ENCODE measurements around the gene ADIPOQ.
"Not testable (repeated sequence)": the region's sequence is repeated elsewhere in the genome, so short reads cannot be mapped to it uniquely, and the experiment has no call there.

The ADIPOQ gene

GRCh38 chr3:186826410-186826975 lies 16.0 kb upstream of the ADIPOQ start:
- in situ Hi-C loops (cut with MboI; ENCODE audit: low sequenced_read_pairs), result no loop called here

- in situ Hi-C loops (cut with MboI; ENCODE audit: low sequenced_read_pairs), result no loop called here
Observed at GRCh38 chr3:186826976-186827857, 15.3 kb upstream of the ADIPOQ start.

GRCh38 chr3:186828340-186828739 lies 14.2 kb upstream of the ADIPOQ start:
- in situ Hi-C loops (cut with MboI; ENCODE audit: low sequenced_read_pairs), result no loop called here

- in situ Hi-C loops (cut with MboI; ENCODE audit: low sequenced_read_pairs), result no loop called here
Observed at GRCh38 chr3:186831798-186832197, 10.7 kb upstream of the ADIPOQ start.

- in situ Hi-C loops (cut with MboI; ENCODE audit: low sequenced_read_pairs), result no loop called here
Observed at GRCh38 chr3:186832276-186832675, 10.2 kb upstream of the ADIPOQ start.

- in situ Hi-C loops (cut with MboI; ENCODE audit: low sequenced_read_pairs), result no loop called here
Observed at GRCh38 chr3:186839874-186840641, 2.5 kb upstream of the ADIPOQ start.

GRCh38 chr3:186841620-186842019 lies 890 bp upstream of the ADIPOQ start:
- in situ Hi-C loops (cut with MboI; ENCODE audit: low sequenced_read_pairs), result no loop called here

- in situ Hi-C loops (cut with MboI; ENCODE audit: low sequenced_read_pairs), result no loop called here
Observed at GRCh38 chr3:186843039-186843432, 526 bp downstream of the ADIPOQ start.

- in situ Hi-C loops (cut with MboI; ENCODE audit: low sequenced_read_pairs), result no loop called here
Observed at GRCh38 chr3:186844908-186845307, 2.4 kb downstream of the ADIPOQ start.

- in situ Hi-C loops (cut with MboI; ENCODE audit: low sequenced_read_pairs), result no loop called here
Observed at GRCh38 chr3:186845756-186846155, 3.2 kb downstream of the ADIPOQ start.

- in situ Hi-C loops (cut with MboI; ENCODE audit: low sequenced_read_pairs), result no loop called here
Observed at GRCh38 chr3:186847437-186847836, 4.9 kb downstream of the ADIPOQ start.

- in situ Hi-C loops (cut with MboI; ENCODE audit: low sequenced_read_pairs), result no loop called here
Observed at GRCh38 chr3:186849374-186849975, 7.0 kb downstream of the ADIPOQ start.

- in situ Hi-C loops (cut with MboI; ENCODE audit: low sequenced_read_pairs), result not testable (repeated sequence)
Observed at GRCh38 chr3:186851835-186852234, 9.3 kb downstream of the ADIPOQ start.

- in situ Hi-C loops (cut with MboI; ENCODE audit: low sequenced_read_pairs), result no loop called here
Observed at GRCh38 chr3:186852994-186853393, 10.5 kb downstream of the ADIPOQ start.

- in situ Hi-C loops (cut with MboI; ENCODE audit: low sequenced_read_pairs), result no loop called here
Observed at GRCh38 chr3:186854146-186854545, 11.6 kb downstream of the ADIPOQ start.

GRCh38 chr3:186854954-186855353 lies 12.4 kb downstream of the ADIPOQ start:
- in situ Hi-C loops (cut with MboI; ENCODE audit: low sequenced_read_pairs), result no loop called here

GRCh38 chr3:186857743-186858142 lies 15.2 kb downstream of the ADIPOQ start:
- in situ Hi-C loops (cut with MboI; ENCODE audit: low sequenced_read_pairs), result no loop called here

- in situ Hi-C loops (cut with MboI; ENCODE audit: low sequenced_read_pairs), result not testable (repeated sequence)
Observed at GRCh38 chr3:186865215-186865853, 22.8 kb downstream of the ADIPOQ start.

- in situ Hi-C loops (cut with MboI; ENCODE audit: low sequenced_read_pairs), result not testable (repeated sequence)
Observed at GRCh38 chr3:186866095-186866494, 23.6 kb downstream of the ADIPOQ start.

- in situ Hi-C loops (cut with MboI; ENCODE audit: low sequenced_read_pairs), result no loop called here
Observed at GRCh38 chr3:186869253-186870100, 27.0 kb downstream of the ADIPOQ start.
